ENCODE measurements around the gene KRTAP1-5. TPM values are rescaled to one million over a fixed set of nuclear protein-coding genes. Genes with fewer than 3 reads are reported as not detected.

Gene KRTAP1-5, protein sequence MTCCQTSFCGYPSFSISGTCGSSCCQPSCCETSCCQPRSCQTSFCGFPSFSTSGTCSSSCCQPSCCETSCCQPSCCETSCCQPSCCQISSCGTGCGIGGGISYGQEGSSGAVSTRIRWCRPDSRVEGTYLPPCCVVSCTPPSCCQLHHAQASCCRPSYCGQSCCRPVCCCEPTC
- total RNA-seq (2014; rRNA removed; shearing (Covaris generic)) (not detected in 2 replicates), polyA plus RNA-seq (2016; fragmentation: Nextera tagmentation; extraction: Ambion mirVana) (not detected in 2 replicates)
- long read RNA-seq = 0 reads

DNA sequence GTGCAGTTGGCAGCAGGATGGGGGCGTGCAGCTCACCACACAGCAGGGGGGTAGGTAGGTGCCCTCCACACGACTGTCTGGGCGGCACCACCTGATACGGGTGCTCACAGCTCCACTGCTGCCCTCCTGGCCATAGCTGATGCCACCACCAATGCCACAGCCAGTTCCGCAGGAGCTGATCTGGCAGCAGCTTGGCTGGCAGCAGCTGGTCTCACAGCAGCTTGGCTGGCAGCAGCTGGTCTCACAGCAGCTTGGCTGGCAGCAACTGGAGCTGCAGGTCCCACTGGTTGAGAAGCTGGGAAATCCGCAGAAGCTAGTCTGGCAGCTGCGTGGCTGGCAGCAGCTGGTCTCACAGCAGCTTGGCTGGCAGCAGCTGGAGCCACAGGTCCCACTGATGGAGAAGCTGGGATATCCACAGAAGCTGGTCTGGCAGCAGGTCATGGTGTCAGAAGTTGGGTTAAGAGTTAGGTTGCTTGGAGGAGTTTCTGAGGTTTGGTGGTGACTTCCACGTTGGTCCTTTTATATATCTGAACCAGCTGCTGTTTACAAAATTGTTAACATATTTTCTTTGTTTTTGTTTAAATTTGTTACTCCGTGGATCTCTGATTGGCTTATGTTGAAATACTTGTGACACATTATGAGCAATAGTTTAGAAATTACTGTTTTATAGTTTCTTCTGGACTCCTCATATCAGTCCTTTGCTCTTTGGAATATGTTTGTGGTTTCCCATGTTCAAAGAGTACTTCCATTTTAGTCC is at the start of gene KRTAP1-5:
Gene KRTAP1-5 (minus strand): TSS at position 494 of the 757 bp plus-strand sequence. CDS start 53 bp downstream, at position 441.
- Histone ChIP-seq H3K27ac (ENCODE audit: low read depth) (no peak within 1 kb of the TSS), H3K36me3 (ENCODE audit: insufficient read depth) (no peaks in the 10 kb centered on the region), H3K9me2 (ENCODE audit: insufficient read depth) (no peaks in the 10 kb centered on the region), H3K4me2 (no peak within 1 kb of the TSS), H3K27me3 (ENCODE audit: insufficient read depth) (no peaks in the 10 kb centered on the region), H2AFZ (no peak within 1 kb of the TSS), H3K4me1 (ENCODE audit: insufficient read depth) (no peaks in the 10 kb centered on the region), H3K4me3 (no peak within 1 kb of the TSS), H4K20me1 (replicated peaks; ENCODE audit: insufficient read depth) (no peaks in the 10 kb centered on the region), H3K79me2 (replicated peaks; ENCODE audit: insufficient read depth) (no peaks in the 10 kb centered on the region), H3F3A (replicated peaks; ENCODE audit: low read depth) (no peaks in the 10 kb centered on the region)
- TF ChIP-seq ZNF114 (CRISPR knock-in tag; IDR thresholded peaks at IDR 0.05) (no peak), ZNF331 (CRISPR knock-in tag; IDR thresholded peaks at IDR 0.05; ENCODE audit: low read depth) (no peak), EZH2phosphoT487 (IDR thresholded peaks at IDR 0.05; ENCODE audit: unreplicated experiment) (no peak), NANOG (IDR thresholded peaks at IDR 0.05; ENCODE audit: borderline replicate concordance) (no peak), EZH2 (IDR thresholded peaks at IDR 0.05; ENCODE audit: low read depth, unreplicated experiment) (no peak), JUNB (IDR thresholded peaks at IDR 0.05; ENCODE audit: unreplicated experiment) (no peak), STAT1 (IDR thresholded peaks at IDR 0.05; ENCODE audit: unreplicated experiment) (no peak), CREB1 (CRISPR knock-in tag; IDR thresholded peaks at IDR 0.05; ENCODE audit: low read depth) (no peak), POLR2AphosphoS5 (IDR thresholded peaks at IDR 0.05; ENCODE audit: low read depth) (no peak)
- TF ChIP-seq, protein P1, sequence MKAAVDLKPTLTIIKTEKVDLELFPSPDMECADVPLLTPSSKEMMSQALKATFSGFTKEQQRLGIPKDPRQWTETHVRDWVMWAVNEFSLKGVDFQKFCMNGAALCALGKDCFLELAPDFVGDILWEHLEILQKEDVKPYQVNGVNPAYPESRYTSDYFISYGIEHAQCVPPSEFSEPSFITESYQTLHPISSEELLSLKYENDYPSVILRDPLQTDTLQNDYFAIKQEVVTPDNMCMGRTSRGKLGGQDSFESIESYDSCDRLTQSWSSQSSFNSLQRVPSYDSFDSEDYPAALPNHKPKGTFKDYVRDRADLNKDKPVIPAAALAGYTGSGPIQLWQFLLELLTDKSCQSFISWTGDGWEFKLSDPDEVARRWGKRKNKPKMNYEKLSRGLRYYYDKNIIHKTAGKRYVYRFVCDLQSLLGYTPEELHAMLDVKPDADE (IDR thresholded peaks at IDR 0.05) = no peak
- TF ChIP-seq, protein P2, sequence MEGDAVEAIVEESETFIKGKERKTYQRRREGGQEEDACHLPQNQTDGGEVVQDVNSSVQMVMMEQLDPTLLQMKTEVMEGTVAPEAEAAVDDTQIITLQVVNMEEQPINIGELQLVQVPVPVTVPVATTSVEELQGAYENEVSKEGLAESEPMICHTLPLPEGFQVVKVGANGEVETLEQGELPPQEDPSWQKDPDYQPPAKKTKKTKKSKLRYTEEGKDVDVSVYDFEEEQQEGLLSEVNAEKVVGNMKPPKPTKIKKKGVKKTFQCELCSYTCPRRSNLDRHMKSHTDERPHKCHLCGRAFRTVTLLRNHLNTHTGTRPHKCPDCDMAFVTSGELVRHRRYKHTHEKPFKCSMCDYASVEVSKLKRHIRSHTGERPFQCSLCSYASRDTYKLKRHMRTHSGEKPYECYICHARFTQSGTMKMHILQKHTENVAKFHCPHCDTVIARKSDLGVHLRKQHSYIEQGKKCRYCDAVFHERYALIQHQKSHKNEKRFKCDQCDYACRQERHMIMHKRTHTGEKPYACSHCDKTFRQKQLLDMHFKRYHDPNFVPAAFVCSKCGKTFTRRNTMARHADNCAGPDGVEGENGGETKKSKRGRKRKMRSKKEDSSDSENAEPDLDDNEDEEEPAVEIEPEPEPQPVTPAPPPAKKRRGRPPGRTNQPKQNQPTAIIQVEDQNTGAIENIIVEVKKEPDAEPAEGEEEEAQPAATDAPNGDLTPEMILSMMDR (conservative IDR thresholded peaks at IDR 0.05; ENCODE audit: low read depth in 2 of 2) = no peak
- TF ChIP-seq, protein P3, sequence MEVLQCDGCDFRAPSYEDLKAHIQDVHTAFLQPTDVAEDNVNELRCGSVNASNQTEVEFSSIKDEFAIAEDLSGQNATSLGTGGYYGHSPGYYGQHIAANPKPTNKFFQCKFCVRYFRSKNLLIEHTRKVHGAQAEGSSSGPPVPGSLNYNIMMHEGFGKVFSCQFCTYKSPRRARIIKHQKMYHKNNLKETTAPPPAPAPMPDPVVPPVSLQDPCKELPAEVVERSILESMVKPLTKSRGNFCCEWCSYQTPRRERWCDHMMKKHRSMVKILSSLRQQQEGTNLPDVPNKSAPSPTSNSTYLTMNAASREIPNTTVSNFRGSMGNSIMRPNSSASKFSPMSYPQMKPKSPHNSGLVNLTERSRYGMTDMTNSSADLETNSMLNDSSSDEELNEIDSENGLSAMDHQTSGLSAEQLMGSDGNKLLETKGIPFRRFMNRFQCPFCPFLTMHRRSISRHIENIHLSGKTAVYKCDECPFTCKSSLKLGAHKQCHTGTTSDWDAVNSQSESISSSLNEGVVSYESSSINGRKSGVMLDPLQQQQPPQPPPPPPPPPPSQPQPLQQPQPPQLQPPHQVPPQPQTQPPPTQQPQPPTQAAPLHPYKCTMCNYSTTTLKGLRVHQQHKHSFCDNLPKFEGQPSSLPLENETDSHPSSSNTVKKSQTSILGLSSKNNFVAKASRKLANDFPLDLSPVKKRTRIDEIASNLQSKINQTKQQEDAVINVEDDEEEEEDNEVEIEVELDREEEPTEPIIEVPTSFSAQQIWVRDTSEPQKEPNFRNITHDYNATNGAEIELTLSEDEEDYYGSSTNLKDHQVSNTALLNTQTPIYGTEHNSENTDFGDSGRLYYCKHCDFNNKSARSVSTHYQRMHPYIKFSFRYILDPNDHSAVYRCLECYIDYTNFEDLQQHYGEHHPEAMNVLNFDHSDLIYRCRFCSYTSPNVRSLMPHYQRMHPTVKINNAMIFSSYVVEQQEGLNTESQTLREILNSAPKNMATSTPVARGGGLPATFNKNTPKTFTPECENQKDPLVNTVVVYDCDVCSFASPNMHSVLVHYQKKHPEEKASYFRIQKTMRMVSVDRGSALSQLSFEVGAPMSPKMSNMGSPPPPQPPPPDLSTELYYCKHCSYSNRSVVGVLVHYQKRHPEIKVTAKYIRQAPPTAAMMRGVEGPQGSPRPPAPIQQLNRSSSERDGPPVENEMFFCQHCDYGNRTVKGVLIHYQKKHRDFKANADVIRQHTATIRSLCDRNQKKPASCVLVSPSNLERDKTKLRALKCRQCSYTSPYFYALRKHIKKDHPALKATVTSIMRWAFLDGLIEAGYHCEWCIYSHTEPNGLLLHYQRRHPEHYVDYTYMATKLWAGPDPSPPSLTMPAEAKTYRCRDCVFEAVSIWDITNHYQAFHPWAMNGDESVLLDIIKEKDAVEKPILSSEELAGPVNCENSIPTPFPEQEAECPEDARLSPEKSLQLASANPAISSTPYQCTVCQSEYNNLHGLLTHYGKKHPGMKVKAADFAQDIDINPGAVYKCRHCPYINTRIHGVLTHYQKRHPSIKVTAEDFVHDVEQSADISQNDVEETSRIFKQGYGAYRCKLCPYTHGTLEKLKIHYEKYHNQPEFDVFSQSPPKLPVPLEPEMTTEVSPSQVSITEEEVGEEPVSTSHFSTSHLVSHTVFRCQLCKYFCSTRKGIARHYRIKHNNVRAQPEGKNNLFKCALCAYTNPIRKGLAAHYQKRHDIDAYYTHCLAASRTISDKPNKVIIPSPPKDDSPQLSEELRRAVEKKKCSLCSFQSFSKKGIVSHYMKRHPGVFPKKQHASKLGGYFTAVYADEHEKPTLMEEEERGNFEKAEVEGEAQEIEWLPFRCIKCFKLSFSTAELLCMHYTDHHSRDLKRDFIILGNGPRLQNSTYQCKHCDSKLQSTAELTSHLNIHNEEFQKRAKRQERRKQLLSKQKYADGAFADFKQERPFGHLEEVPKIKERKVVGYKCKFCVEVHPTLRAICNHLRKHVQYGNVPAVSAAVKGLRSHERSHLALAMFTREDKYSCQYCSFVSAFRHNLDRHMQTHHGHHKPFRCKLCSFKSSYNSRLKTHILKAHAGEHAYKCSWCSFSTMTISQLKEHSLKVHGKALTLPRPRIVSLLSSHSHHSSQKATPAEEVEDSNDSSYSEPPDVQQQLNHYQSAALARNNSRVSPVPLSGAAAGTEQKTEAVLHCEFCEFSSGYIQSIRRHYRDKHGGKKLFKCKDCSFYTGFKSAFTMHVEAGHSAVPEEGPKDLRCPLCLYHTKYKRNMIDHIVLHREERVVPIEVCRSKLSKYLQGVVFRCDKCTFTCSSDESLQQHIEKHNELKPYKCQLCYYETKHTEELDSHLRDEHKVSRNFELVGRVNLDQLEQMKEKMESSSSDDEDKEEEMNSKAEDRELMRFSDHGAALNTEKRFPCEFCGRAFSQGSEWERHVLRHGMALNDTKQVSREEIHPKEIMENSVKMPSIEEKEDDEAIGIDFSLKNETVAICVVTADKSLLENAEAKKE (CRISPR knock-in tag; IDR thresholded peaks at IDR 0.05) = no peak
- TF ChIP-seq, protein P4, sequence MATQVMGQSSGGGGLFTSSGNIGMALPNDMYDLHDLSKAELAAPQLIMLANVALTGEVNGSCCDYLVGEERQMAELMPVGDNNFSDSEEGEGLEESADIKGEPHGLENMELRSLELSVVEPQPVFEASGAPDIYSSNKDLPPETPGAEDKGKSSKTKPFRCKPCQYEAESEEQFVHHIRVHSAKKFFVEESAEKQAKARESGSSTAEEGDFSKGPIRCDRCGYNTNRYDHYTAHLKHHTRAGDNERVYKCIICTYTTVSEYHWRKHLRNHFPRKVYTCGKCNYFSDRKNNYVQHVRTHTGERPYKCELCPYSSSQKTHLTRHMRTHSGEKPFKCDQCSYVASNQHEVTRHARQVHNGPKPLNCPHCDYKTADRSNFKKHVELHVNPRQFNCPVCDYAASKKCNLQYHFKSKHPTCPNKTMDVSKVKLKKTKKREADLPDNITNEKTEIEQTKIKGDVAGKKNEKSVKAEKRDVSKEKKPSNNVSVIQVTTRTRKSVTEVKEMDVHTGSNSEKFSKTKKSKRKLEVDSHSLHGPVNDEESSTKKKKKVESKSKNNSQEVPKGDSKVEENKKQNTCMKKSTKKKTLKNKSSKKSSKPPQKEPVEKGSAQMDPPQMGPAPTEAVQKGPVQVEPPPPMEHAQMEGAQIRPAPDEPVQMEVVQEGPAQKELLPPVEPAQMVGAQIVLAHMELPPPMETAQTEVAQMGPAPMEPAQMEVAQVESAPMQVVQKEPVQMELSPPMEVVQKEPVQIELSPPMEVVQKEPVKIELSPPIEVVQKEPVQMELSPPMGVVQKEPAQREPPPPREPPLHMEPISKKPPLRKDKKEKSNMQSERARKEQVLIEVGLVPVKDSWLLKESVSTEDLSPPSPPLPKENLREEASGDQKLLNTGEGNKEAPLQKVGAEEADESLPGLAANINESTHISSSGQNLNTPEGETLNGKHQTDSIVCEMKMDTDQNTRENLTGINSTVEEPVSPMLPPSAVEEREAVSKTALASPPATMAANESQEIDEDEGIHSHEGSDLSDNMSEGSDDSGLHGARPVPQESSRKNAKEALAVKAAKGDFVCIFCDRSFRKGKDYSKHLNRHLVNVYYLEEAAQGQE (IDR thresholded peaks at IDR 0.05; ENCODE audit: unreplicated experiment) = no peak
- ATAC-seq (no peak), DNase-seq (ENCODE audit: low spot score) (no peak)
- H3K27ac Mint-ChIP-seq = no peak within 1 kb of the TSS
- H3K36me3 Mint-ChIP-seq (ENCODE audit: low read depth) = no peaks in the 10 kb centered on the region
- peaks cover 2% of the 10 kb centered on the region for H3K27me3 Mint-ChIP-seq (ENCODE audit: insufficient read depth, low read depth, poor library complexity)
- H3K4me3 Mint-ChIP-seq = no peak within 1 kb of the TSS
- no peaks in the 10 kb centered on the region for H3K9me3 Mint-ChIP-seq
- H3K4me1 Mint-ChIP-seq = no peaks in the 10 kb centered on the region

Measured in GM23338 (cell line).